SKM-1 treated with dmso at 0.1 percent for 144 hours (cell line): ENCODE measurements around the gene COMMD9.

Source experiments
- DNase-seq: peaks from one replicate; lab custom pipeline; 2025; ENCODE audit not compliant: unreplicated experiment; lab: John Stamatoyannopoulos, UW

The COMMD9 gene

DNA sequence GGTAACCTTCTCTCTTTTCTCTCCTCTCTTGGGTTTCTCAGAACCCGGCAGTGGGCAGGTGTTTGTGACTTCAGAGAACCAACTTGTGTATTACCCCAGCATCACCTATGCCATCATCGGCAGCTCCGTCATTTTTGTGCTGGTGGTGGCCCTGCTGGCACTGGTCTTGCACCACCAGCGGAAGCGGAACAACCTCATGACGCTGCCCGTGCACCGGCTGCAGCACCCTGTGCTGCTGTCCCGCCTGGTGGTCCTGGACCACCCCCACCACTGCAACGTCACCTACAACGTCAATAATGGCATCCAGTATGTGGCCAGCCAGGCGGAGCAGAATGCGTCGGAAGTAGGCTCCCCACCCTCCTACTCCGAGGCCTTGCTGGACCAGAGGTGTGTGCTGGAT lies 62.2 kb downstream of the COMMD9 start:
- DNase-seq: no peak

- no peak for DNase-seq
Measured at GRCh38 chr11:36224209-36224882, 64.9 kb downstream of the COMMD9 start.

GRCh38 chr11:36222831-36223635 lies 66.2 kb downstream of the COMMD9 start:
- no peak for DNase-seq
